PC-9 (cell line): ENCODE data around the gene MSMO1.

ENCODE experiments used
- CTCF ChIP-seq: fragments of 200-600 bp; sonication (generic); conservative IDR thresholded peaks from 2 replicates; pipeline ENCODE4 v1.6.1; 2017; ENCODE audit warnings: mixed run types, antibody characterized with exemption, mild to moderate bottlenecking, moderate library complexity
- EZH2 ChIP-seq: fragments of 200-600 bp; sonication (generic); IDR thresholded peaks from 2 replicates; pipeline ENCODE4 v1.8.0; 2017; ENCODE audit warnings: antibody characterized with exemption, low read depth

- TF ChIP-seq CTCF (no peak), EZH2 (no peak)
Observed at GRCh38 chr4:165345666-165346417, 18.4 kb downstream of the MSMO1 start.
